Nephron progenitor cell (in vitro differentiated cells): ENCODE results near the gene SIGMAR1.

Experiments
- DNase-seq: peaks from one replicate; pipeline ENCODE4 v3.0.0; 2021
- H3K27ac Mint-ChIP-seq: 2 replicates; pipeline ENCODE4 v1.8.0; 2021; ENCODE audit warnings: mild to moderate bottlenecking, moderate library complexity, mixed read lengths
- H3K27me3 Mint-ChIP-seq: 2 replicates; pipeline ENCODE4 v1.8.0; 2021; ENCODE audit warnings: mild to moderate bottlenecking, low read depth, mixed read lengths; ENCODE audit not compliant: poor library complexity
- H3K36me3 Mint-ChIP-seq: 2 replicates; pipeline ENCODE4 v1.8.0; 2021; ENCODE audit warnings: low read depth, mixed read lengths
- H3K4me1 Mint-ChIP-seq: 2 replicates; pipeline ENCODE4 v1.8.0; 2021; ENCODE audit warnings: mixed read lengths
- H3K4me3 Mint-ChIP-seq: 2 replicates; pipeline ENCODE4 v1.8.0; 2021; ENCODE audit warnings: mild to moderate bottlenecking, moderate library complexity, mixed read lengths
- H3K9me3 Mint-ChIP-seq: 2 replicates; pipeline ENCODE4 v1.8.0; 2021; ENCODE audit warnings: mild to moderate bottlenecking, moderate library complexity, mixed read lengths
- CTCF ChIP-seq: fragments of 200-600 bp; sonication (generic); IDR thresholded peaks from 2 replicates; pipeline ENCODE4 v1.5.0; 2021; ENCODE audit warnings: antibody characterized with exemption

Gene SIGMAR1

GRCh38 chr9:34653151-34654072 lies 15.8 kb upstream of the SIGMAR1 start:
- H3K4me3 Mint-ChIP-seq = peak overlapping the region; percentile 82
- TF ChIP-seq CTCF = no peak
- peaks cover 4% of the 10 kb centered on the region for H3K27me3 Mint-ChIP-seq
- peaks cover 89% of the 10 kb centered on the region for H3K4me1 Mint-ChIP-seq
- H3K27ac Mint-ChIP-seq = peak overlapping the region; percentile 98
- H3K36me3 Mint-ChIP-seq = peaks cover 15% of the 10 kb centered on the region
- H3K9me3 Mint-ChIP-seq = no peaks in the 10 kb centered on the region
- DNase-seq = peak; percentile 58

- Mint-ChIP-seq H3K4me3 (peak overlapping the region; percentile 82), H3K36me3 (peaks cover 23% of the 10 kb centered on the region), H3K27me3 (peaks cover 4% of the 10 kb centered on the region), H3K9me3 (no peaks in the 10 kb centered on the region), H3K27ac (peak overlapping the region; percentile 98), H3K4me1 (peaks cover 89% of the 10 kb centered on the region)
- TF ChIP-seq CTCF = no peak
- DNase-seq = no peak
These were observed 15.0 kb upstream of the SIGMAR1 start for GRCh38 chr9:34652602-34653000.

- peaks cover 90% of the 10 kb centered on the region for H3K4me1 Mint-ChIP-seq
- no peak for TF ChIP-seq CTCF
- peak; percentile 91 for DNase-seq
- H3K4me3 Mint-ChIP-seq = peak within 1 kb of the TSS; percentile 82
- H3K27me3 Mint-ChIP-seq = peaks cover 4% of the 10 kb centered on the region
- H3K27ac Mint-ChIP-seq = peak within 1 kb of the TSS; percentile 99
- no peaks in the 10 kb centered on the region for H3K9me3 Mint-ChIP-seq
- H3K36me3 Mint-ChIP-seq = peaks cover 24% of the 10 kb centered on the region
These were observed 14.5 kb upstream of the SIGMAR1 start, which contains the start of gene IL11RA for GRCh38 chr9:34651876-34652601. IL11RA (plus strand) TSS chr9:34652185; CDS start chr9:34655218, 3,033 bp downstream.

DNA sequence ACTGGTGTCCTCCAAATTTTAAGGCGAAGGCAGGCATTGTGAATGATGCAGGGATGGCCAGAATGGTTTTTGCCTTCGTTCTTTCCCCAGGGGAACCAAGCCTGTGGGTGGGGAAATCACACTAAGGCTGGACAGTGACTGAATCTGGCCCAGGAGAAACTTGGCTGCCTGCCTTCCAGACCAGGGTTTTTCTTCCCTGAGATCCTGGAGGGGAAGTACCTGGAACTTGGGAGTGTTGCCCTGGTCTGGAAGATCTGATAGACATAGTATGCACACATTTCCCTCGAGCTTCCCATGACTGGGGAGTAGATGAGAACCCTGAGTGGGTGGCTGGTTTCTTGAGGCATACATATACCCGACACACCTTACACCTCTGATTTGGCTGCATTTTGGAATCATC lies 13.7 kb upstream of the SIGMAR1 start:
- H3K27me3 Mint-ChIP-seq = peaks cover 2% of the 10 kb centered on the region
- peaks cover 24% of the 10 kb centered on the region for H3K36me3 Mint-ChIP-seq
- no peak for TF ChIP-seq CTCF
- peaks cover 87% of the 10 kb centered on the region for H3K4me1 Mint-ChIP-seq
- peak overlapping the region; percentile 82 for H3K4me3 Mint-ChIP-seq
- peak overlapping the region; percentile 99 for H3K27ac Mint-ChIP-seq
- H3K9me3 Mint-ChIP-seq = no peaks in the 10 kb centered on the region
- DNase-seq = no peak

DNA sequence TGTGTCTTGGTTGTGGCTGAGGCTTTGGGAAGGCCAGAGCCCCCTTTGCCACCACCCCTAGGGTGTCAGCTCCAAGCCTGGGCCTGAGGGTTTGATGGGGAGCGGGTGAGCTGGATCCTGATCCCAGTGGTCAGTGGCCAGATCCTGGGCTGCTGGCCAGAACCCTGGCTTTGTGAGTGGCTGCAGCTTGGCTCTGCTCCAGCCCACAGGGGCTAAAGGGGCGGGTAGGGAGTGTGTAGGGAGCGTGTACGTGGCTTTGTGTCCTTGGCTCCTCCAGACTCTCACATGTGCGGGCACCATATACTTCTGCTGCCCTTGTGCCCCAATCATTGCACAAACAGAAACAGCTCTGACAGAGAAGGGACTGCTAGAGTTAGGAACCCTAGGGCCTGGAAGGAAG lies 13.2 kb upstream of the SIGMAR1 start:
- no peak for TF ChIP-seq CTCF
- H3K27me3 Mint-ChIP-seq = no peaks in the 10 kb centered on the region
- H3K4me1 Mint-ChIP-seq = peaks cover 89% of the 10 kb centered on the region
- peak overlapping the region; percentile 82 for H3K4me3 Mint-ChIP-seq
- peaks cover 24% of the 10 kb centered on the region for H3K36me3 Mint-ChIP-seq
- DNase-seq = no peak
- H3K9me3 Mint-ChIP-seq = no peaks in the 10 kb centered on the region
- H3K27ac Mint-ChIP-seq = peak overlapping the region; percentile 99
